HFFc6 (cell line): ENCODE results near the gene BACE1. TPM values are rescaled to one million over a fixed set of nuclear protein-coding genes. Genes with fewer than 3 reads are reported as not detected.
A peak's percentile ranks its signal among the peaks of the same experiment; 100 is the strongest.

ENCODE experiments used
- DNase-seq: peaks from one replicate; pipeline ENCODE4 v3.0.0-alpha.2; 2018
- H3K27ac Mint-ChIP-seq: 2 replicates; pipeline ENCODE4 v1.8.0; 2020; ENCODE audit warnings: mild to moderate bottlenecking, mixed read lengths
- H3K27me3 Mint-ChIP-seq: 2 replicates; pipeline ENCODE4 v1.8.0; 2021; ENCODE audit warnings: mild to moderate bottlenecking, moderate library complexity, mixed read lengths; ENCODE audit not compliant: insufficient read depth
- H3K36me3 Mint-ChIP-seq: 2 replicates; pipeline ENCODE4 v1.8.0; 2021; ENCODE audit warnings: low read depth, mixed read lengths
- H3K4me1 Mint-ChIP-seq: 2 replicates; pipeline ENCODE4 v1.8.0; 2020; ENCODE audit warnings: low read depth, mixed read lengths
- H3K4me3 Mint-ChIP-seq: 2 replicates; pipeline ENCODE4 v1.8.0; 2020; ENCODE audit warnings: mild to moderate bottlenecking, moderate library complexity, mixed read lengths
- H3K9me3 Mint-ChIP-seq: 2 replicates; pipeline ENCODE4 v1.8.0; 2020; ENCODE audit warnings: mild to moderate bottlenecking, mixed read lengths
- CTCF ChIP-seq: fragments of 200-600 bp; sonication (generic); IDR thresholded peaks from 2 replicates; pipeline ENCODE4 v1.5.0; 2021; ENCODE audit warnings: antibody characterized with exemption, mild to moderate bottlenecking
- long read RNA-seq: library from polyadenylated mRNA; unstranded; transcript quantifications from one replicate; pipeline ENCODE4 v2.0.0, GENCODE V29; 2019
- total RNA-seq, 6 experiments: library from RNA; stranded (reverse); fragmentation: NEBNext Ultra II Directional; extraction: Animal tissue kit (Norgen Biotek cat#: 25700); gene quantifications; 2 replicates in 1 of 6; 3 replicates in 5 of 6; pipeline ENCODE4 v1.2.3, GENCODE V29; 2021

The BACE1 gene
- 10 to 100 TPM; 59.6 to 80.8 (median 70.7) TPM for total RNA-seq
- long read RNA-seq, full-length matches to known transcripts, result 2 of 23 reads
- long read RNA-seq, partial matches to known transcripts, result 5 of 23 reads
- long read RNA-seq, other reads (novel, unspliced or antisense), result 16 of 23 reads

GRCh38 chr11:117316197-117316961 lies at the start of gene BACE1:
Gene BACE1 (minus strand): TSS chr11:117316256. CDS start chr11:117315795, 461 bp downstream.
- Mint-ChIP-seq H3K4me3 (peak within 1 kb of the TSS; percentile 94), H3K4me1 (peaks cover 37% of the 10 kb centered on the region), H3K27ac (peak within 1 kb of the TSS; percentile 52), H3K27me3 (no peaks in the 10 kb centered on the region; the same call in none of the 2 replicates), H3K9me3 (no peaks in the 10 kb centered on the region), H3K36me3 (no peaks in the 10 kb centered on the region)
- peak; percentile 79 for DNase-seq
- peak; percentile 41 for TF ChIP-seq CTCF

- Mint-ChIP-seq H3K4me1 (no peaks in the 10 kb centered on the region), H3K4me3 (no peak overlapping the region), H3K36me3 (peaks cover 40% of the 10 kb centered on the region), H3K9me3 (no peaks in the 10 kb centered on the region), H3K27me3 (no peaks in the 10 kb centered on the region; the same call in 1 of the 2 replicates), H3K27ac (no peak overlapping the region)
- no peak for TF ChIP-seq CTCF
- DNase-seq, result no peak
Measured at GRCh38 chr11:117361432-117361831, 45.4 kb upstream of the BACE1 start.

- Mint-ChIP-seq H3K27me3 (no peaks in the 10 kb centered on the region; the same call in 1 of the 2 replicates), H3K4me3 (no peak overlapping the region), H3K4me1 (no peaks in the 10 kb centered on the region), H3K9me3 (no peaks in the 10 kb centered on the region), H3K36me3 (peaks cover 37% of the 10 kb centered on the region), H3K27ac (no peak overlapping the region)
- no peak for DNase-seq
- no peak for TF ChIP-seq CTCF
Measured at GRCh38 chr11:117356126-117356890, 40.3 kb upstream of the BACE1 start.

GRCh38 chr11:117354550-117354949 lies 38.5 kb upstream of the BACE1 start:
- Mint-ChIP-seq H3K4me1 (no peaks in the 10 kb centered on the region), H3K27me3 (no peaks in the 10 kb centered on the region; the same call in 1 of the 2 replicates), H3K4me3 (no peak overlapping the region), H3K9me3 (no peaks in the 10 kb centered on the region), H3K36me3 (peaks cover 32% of the 10 kb centered on the region), H3K27ac (no peak overlapping the region)
- DNase-seq, result no peak
- TF ChIP-seq CTCF, result no peak

- Mint-ChIP-seq H3K36me3 (peaks cover 36% of the 10 kb centered on the region), H3K4me3 (no peak overlapping the region), H3K27ac (peak overlapping the region; percentile 41), H3K9me3 (no peaks in the 10 kb centered on the region), H3K4me1 (peaks cover 11% of the 10 kb centered on the region), H3K27me3 (no peaks in the 10 kb centered on the region; the same call in 1 of the 2 replicates)
- no peak for TF ChIP-seq CTCF
- peak; percentile 19 for DNase-seq
Measured at GRCh38 chr11:117345039-117345438, 29.0 kb upstream of the BACE1 start.
